ENCODE data around the gene SPAG16.

The SPAG16 gene

GRCh38 chr2:214076527-214076926 is 792.3 kb downstream of the SPAG16 start:
- no peak for TF ChIP-seq CTCF (IDR thresholded peaks at IDR 0.05; ENCODE audit: borderline replicate concordance, insufficient read depth, low read depth, low read length)
- H3K4me3 ChIP-seq (ENCODE audit: low read depth, low read length), result no peak overlapping the region

- TF ChIP-seq CTCF (IDR thresholded peaks at IDR 0.05; ENCODE audit: borderline replicate concordance, insufficient read depth, low read depth, low read length), result no peak
- H3K4me3 ChIP-seq (ENCODE audit: low read depth, low read length), result no peak overlapping the region
Observed at GRCh38 chr2:214077727-214078126, 793.5 kb downstream of the SPAG16 start.

- TF ChIP-seq CTCF (IDR thresholded peaks at IDR 0.05; ENCODE audit: borderline replicate concordance, insufficient read depth, low read depth, low read length), result no peak
- no peak overlapping the region for H3K4me3 ChIP-seq (ENCODE audit: low read depth, low read length)
Observed at GRCh38 chr2:214079032-214079431, 794.8 kb downstream of the SPAG16 start.

- no peak for TF ChIP-seq CTCF (IDR thresholded peaks at IDR 0.05; ENCODE audit: borderline replicate concordance, insufficient read depth, low read depth, low read length)
Observed at GRCh38 chr2:214088536-214088935, 804.3 kb downstream of the SPAG16 start.

GRCh38 chr2:214096208-214096715 is 812.0 kb downstream of the SPAG16 start:
- no peak for TF ChIP-seq CTCF (IDR thresholded peaks at IDR 0.05; ENCODE audit: borderline replicate concordance, insufficient read depth, low read depth, low read length)
- no peak overlapping the region for H3K4me3 ChIP-seq (ENCODE audit: low read depth, low read length)

More at GRCh38 chr2:214088536-214088935, 804.3 kb downstream of the SPAG16 start:
- no peak overlapping the region for H3K4me3 ChIP-seq (ENCODE audit: low read depth, low read length)

GRCh38 chr2:214098811-214099210 is 814.5 kb downstream of the SPAG16 start:
- H3K4me3 ChIP-seq (ENCODE audit: low read depth, low read length), result no peak overlapping the region
- no peak for TF ChIP-seq CTCF (IDR thresholded peaks at IDR 0.05; ENCODE audit: borderline replicate concordance, insufficient read depth, low read depth, low read length)

GRCh38 chr2:214100488-214100887 is 816.2 kb downstream of the SPAG16 start:
- no peak overlapping the region for H3K4me3 ChIP-seq (ENCODE audit: low read depth, low read length)
- TF ChIP-seq CTCF (IDR thresholded peaks at IDR 0.05; ENCODE audit: borderline replicate concordance, insufficient read depth, low read depth, low read length), result no peak
